Natural killer cell (primary cell): ENCODE results near the gene PRDM16. TPM values are rescaled to one million over a fixed set of nuclear protein-coding genes. Genes with fewer than 3 reads are reported as not detected.

Experiments used
- ATAC-seq, 3 donors: fragments of 150-1000 bp in 2 of 3; fragments of 200-7000 bp in 1 of 3; cut with Tn5 transposase; 1 replicate in 1 of 3; 2 replicates in 2 of 3; pipeline ENCODE4 v1.10.0; 2021; ENCODE audit warnings: mild to moderate bottlenecking in 2 of 3, moderate library complexity in 2 of 3
- DNase-seq, 2 donors: peaks; one replicate each; pipeline versions ENCODE4 v3.0.0 to v3.0.0-alpha.2; 2013 to 2021; ENCODE audit warnings: mixed read lengths in 1 of 2
- H3K27ac ChIP-seq: one replicate; pipeline ENCODE4 v1.5.1; 2013; ENCODE audit warnings: mild to moderate bottlenecking, low read length
- H3K27me3 ChIP-seq: one replicate; pipeline ENCODE4 v1.6.1; 2013; ENCODE audit warnings: low read length; ENCODE audit not compliant: control insufficient read depth, insufficient read depth
- H3K36me3 ChIP-seq: one replicate; pipeline ENCODE4 v1.6.1; 2013; ENCODE audit warnings: low read length; ENCODE audit not compliant: control insufficient read depth, insufficient read depth
- H3K4me1 ChIP-seq: one replicate; pipeline ENCODE4 v1.6.1; 2013; ENCODE audit warnings: low read length; ENCODE audit not compliant: control insufficient read depth, insufficient read depth
- H3K4me3 ChIP-seq: one replicate; pipeline ENCODE4 v1.5.1; 2013; ENCODE audit warnings: low read length
- H3K9me3 ChIP-seq: one replicate; pipeline ENCODE4 v1.6.1; 2013; ENCODE audit warnings: low read length; ENCODE audit not compliant: control insufficient read depth, insufficient read depth
- H3K27ac Mint-ChIP-seq, 2 donors: one replicate each; pipeline ENCODE4 v1.8.0; 2022; ENCODE audit warnings: mild to moderate bottlenecking in 2 of 2, mixed read lengths in 2 of 2, moderate library complexity in 1 of 2
- H3K27me3 Mint-ChIP-seq, 2 donors: one replicate each; pipeline ENCODE4 v1.8.0; 2022; ENCODE audit warnings: low read depth in 2 of 2, mixed read lengths in 2 of 2
- H3K36me3 Mint-ChIP-seq: one replicate; pipeline ENCODE4 v1.8.0; 2022; ENCODE audit warnings: mixed read lengths
- H3K4me1 Mint-ChIP-seq, 2 donors: one replicate each; pipeline ENCODE4 v1.8.0; 2022; ENCODE audit warnings: mixed read lengths in 2 of 2
- H3K4me3 Mint-ChIP-seq: one replicate; pipeline ENCODE4 v1.8.0; 2022; ENCODE audit warnings: mild to moderate bottlenecking, moderate library complexity, mixed read lengths
- H3K9me3 Mint-ChIP-seq, 2 donors: one replicate each; pipeline ENCODE4 v1.8.0; 2022; ENCODE audit warnings: mixed read lengths in 2 of 2
- WGBS: methylation state at CpG from one replicate; pipeline ENCODE4 v1.1.7; 2013; ENCODE audit warnings: missing lambda C conversion rate; ENCODE audit not compliant: insufficient coverage; 5-methylcytosine and 5-hydroxymethylcytosine counted together
- intact Hi-C: fragments of 100-400 bp; cut with micrococcal nuclease; formaldehyde crosslinking; loops from one replicate; pipeline ENCODE4 v1.14.2; 2022
- total RNA-seq, 4 donors: library from RNA; stranded (reverse); fragments of 120-200 nt in 1 of 4; gene quantifications; one replicate each; pipeline versions ENCODE4 v1.2.3 to v1.2.4, GENCODE V29; 2013 to 2022
- TF ChIP-seq, protein P1 (sequence below): fragments of 200-600 bp; IDR thresholded peaks from one replicate; pipeline ENCODE4 v1.8.0; 2022; ENCODE audit warnings: antibody characterized with exemption

Gene PRDM16
- total RNA-seq, 3 donors from 2014 or later (not counting 1 experiment from before 2014, with no cell fraction given) = 0.25 to 0.64 TPM; not detected in 1

DNA sequence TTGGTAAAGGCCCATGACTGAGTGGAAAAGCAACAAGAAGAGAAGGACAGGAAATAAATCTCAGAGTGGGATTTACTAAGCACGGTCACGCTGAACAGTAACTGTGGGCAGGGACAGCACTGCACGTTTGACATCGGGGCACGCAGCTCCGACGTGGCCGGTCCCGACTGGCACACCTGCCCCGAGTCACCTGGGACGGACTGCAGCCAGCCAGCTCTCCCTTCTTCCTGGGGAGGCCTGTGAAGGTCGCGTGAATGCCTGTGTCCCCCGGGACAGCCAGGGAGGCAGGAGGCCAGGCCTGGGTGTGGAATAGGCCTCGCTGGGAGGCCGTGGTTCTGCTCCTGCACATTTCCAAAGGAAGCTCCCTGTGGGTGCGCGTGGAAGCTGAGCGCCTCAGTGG lies 140.2 kb downstream of the PRDM16 start:
- H3K27me3 Mint-ChIP-seq = no peaks in the 10 kb centered on the region
- WGBS = 94% methylated on average over 19 of the region's 19 CpGs

GRCh38 chr1:3211582-3212375 lies 142.8 kb downstream of the PRDM16 start:
- Histone ChIP-seq H3K9me3 (no peaks in the 10 kb centered on the region), H3K4me3 (no peak overlapping the region), H3K36me3 (no peaks in the 10 kb centered on the region), H3K4me1 (no peaks in the 10 kb centered on the region), H3K27me3 (no peaks in the 10 kb centered on the region), H3K27ac (no peak overlapping the region)
- TF ChIP-seq, protein P1, sequence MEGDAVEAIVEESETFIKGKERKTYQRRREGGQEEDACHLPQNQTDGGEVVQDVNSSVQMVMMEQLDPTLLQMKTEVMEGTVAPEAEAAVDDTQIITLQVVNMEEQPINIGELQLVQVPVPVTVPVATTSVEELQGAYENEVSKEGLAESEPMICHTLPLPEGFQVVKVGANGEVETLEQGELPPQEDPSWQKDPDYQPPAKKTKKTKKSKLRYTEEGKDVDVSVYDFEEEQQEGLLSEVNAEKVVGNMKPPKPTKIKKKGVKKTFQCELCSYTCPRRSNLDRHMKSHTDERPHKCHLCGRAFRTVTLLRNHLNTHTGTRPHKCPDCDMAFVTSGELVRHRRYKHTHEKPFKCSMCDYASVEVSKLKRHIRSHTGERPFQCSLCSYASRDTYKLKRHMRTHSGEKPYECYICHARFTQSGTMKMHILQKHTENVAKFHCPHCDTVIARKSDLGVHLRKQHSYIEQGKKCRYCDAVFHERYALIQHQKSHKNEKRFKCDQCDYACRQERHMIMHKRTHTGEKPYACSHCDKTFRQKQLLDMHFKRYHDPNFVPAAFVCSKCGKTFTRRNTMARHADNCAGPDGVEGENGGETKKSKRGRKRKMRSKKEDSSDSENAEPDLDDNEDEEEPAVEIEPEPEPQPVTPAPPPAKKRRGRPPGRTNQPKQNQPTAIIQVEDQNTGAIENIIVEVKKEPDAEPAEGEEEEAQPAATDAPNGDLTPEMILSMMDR = no peak
- ATAC-seq (no peak), DNase-seq (no peak)
- no peaks in the 10 kb centered on the region for H3K4me1 Mint-ChIP-seq
- no peak overlapping the region for H3K27ac Mint-ChIP-seq
- intact Hi-C loops = no loop called here
- H3K9me3 Mint-ChIP-seq = no peaks in the 10 kb centered on the region
- WGBS = 94% methylated on average over 47 of the region's 47 CpGs
- H3K27me3 Mint-ChIP-seq = peaks cover 0 to 2% of the 10 kb centered on the region in 2 donors
- no peak overlapping the region for H3K4me3 Mint-ChIP-seq
- H3K36me3 Mint-ChIP-seq = no peaks in the 10 kb centered on the region

More for the DNA sequence above, 140.2 kb downstream of the PRDM16 start:
- Mint-ChIP-seq H3K27ac (no peak overlapping the region), H3K36me3 (no peaks in the 10 kb centered on the region), H3K9me3 (no peaks in the 10 kb centered on the region), H3K4me1 (no peaks in the 10 kb centered on the region), H3K4me3 (no peak overlapping the region)
- Histone ChIP-seq H3K4me1 (no peaks in the 10 kb centered on the region), H3K27me3 (no peaks in the 10 kb centered on the region), H3K27ac (no peak overlapping the region), H3K9me3 (no peaks in the 10 kb centered on the region), H3K4me3 (no peak overlapping the region), H3K36me3 (no peaks in the 10 kb centered on the region)
- TF ChIP-seq, protein P1 = no peak
- intact Hi-C loops = no loop called here
- DNase-seq (no peak), ATAC-seq (no peak)

DNA sequence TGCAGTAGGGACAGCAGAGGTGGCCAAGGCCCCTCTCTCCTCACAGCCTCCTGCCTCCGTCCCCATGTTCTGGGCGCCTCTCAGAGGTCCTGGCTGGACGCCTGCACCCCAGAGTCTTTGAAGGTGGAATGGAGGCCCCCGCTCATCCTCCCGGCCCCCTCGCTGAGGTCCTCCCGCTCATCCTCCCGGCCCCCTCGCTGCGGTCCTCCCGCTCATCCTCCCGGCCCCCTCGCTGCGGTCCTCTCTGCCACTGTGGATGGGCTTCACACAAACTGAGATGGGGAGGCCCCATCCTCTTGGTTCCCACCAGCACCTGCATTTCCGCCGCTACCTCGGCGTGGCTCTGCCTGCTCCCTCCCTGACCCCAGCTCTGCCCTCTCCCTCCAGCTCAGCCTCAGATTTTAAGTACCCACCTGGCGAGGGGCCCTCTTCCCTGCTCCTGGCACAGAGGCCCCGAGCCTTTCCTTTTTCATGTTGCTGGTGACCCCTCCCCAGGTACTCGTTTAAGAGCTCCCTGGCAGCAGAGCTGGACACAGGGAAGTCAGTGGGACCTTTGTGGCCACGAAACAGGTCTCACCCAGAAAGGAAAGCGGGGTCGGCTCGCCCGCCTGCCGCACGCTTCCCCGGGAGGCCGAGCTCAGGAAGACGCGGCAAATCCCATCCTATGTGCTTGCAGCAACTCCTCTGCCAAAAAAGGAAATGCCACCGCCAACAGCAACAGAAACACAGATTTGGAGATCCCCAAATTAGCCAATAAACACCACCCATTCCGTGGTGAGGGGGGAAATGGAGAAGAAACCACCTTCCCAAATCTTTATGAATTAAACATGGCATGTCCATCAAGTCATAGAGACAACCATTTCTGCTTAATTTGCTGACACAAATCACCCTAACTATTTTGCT lies 143.7 kb downstream of the PRDM16 start:
- H3K27ac Mint-ChIP-seq = no peak overlapping the region
- WGBS = 91% methylated on average over 32 of the region's 34 CpGs
- Histone ChIP-seq H3K4me3 (no peak overlapping the region), H3K27me3 (no peaks in the 10 kb centered on the region), H3K27ac (no peak overlapping the region), H3K4me1 (no peaks in the 10 kb centered on the region), H3K36me3 (no peaks in the 10 kb centered on the region), H3K9me3 (no peaks in the 10 kb centered on the region)
- TF ChIP-seq, protein P1 = no peak
- H3K4me1 Mint-ChIP-seq = no peaks in the 10 kb centered on the region
- H3K4me3 Mint-ChIP-seq = no peak overlapping the region
- intact Hi-C loops = no loop called here
- ATAC-seq (no peak), DNase-seq (no peak)
- H3K36me3 Mint-ChIP-seq = no peaks in the 10 kb centered on the region
- peaks cover 0 to 3% of the 10 kb centered on the region in 2 donors for H3K27me3 Mint-ChIP-seq
- H3K9me3 Mint-ChIP-seq = no peaks in the 10 kb centered on the region
